ENCODE data around the gene HSPA1L.
"Not testable (repeated sequence)": the region's sequence is repeated elsewhere in the genome, so short reads cannot be mapped to it uniquely, and the experiment has no call there.

The HSPA1L gene

GRCh38 chr6:31815025-31815838, at the start of gene HSPA1L, which contains the start of gene HSPA1A:
Gene HSPA1L (minus strand): TSS chr6:31815283. CDS start chr6:31811972, 3,311 bp downstream.
Gene HSPA1A (plus strand): TSS chr6:31815543. CDS start chr6:31815757, 214 bp downstream.
- no peak for FAIRE-seq

GRCh38 chr6:31864818-31865204, 49.7 kb upstream of the HSPA1L start:
- no peak for FAIRE-seq

GRCh38 chr6:31864123-31864562, 49.1 kb upstream of the HSPA1L start:
- FAIRE-seq, result not testable (repeated sequence)

- peak; percentile 92 for FAIRE-seq
These were observed 47.5 kb upstream of the HSPA1L start, which contains the start of gene NEU1 for GRCh38 chr6:31862344-31863235. Gene NEU1 (minus strand): TSS chr6:31862821. CDS start chr6:31862776, 45 bp downstream.

- FAIRE-seq, result no peak
These were observed 46.8 kb upstream of the HSPA1L start for GRCh38 chr6:31861919-31862343.

GRCh38 chr6:31861150-31861549, 46.1 kb upstream of the HSPA1L start:
- FAIRE-seq, result no peak

GRCh38 chr6:31860349-31860748, 45.3 kb upstream of the HSPA1L start:
- no peak for FAIRE-seq

GRCh38 chr6:31859923-31860322, 44.8 kb upstream of the HSPA1L start:
- FAIRE-seq, result no peak

GRCh38 chr6:31858707-31859106, 43.6 kb upstream of the HSPA1L start:
- FAIRE-seq, result no peak

GRCh38 chr6:31857774-31858173, 42.7 kb upstream of the HSPA1L start:
- not testable (repeated sequence) for FAIRE-seq

- not testable (repeated sequence) for FAIRE-seq
These were observed 37.1 kb upstream of the HSPA1L start for GRCh38 chr6:31851980-31852718.

- FAIRE-seq, result no peak
These were observed 36.4 kb upstream of the HSPA1L start for GRCh38 chr6:31851485-31851832.

GRCh38 chr6:31850765-31851484, 35.8 kb upstream of the HSPA1L start:
- FAIRE-seq, result no peak

- FAIRE-seq, result no peak
These were observed 32.3 kb upstream of the HSPA1L start for GRCh38 chr6:31847276-31847978.

GRCh38 chr6:31844507-31844906, 29.4 kb upstream of the HSPA1L start:
- FAIRE-seq, result no peak

- no peak for FAIRE-seq
These were observed 27.0 kb upstream of the HSPA1L start for GRCh38 chr6:31842053-31842452.

- not testable (repeated sequence) for FAIRE-seq
These were observed 24.7 kb upstream of the HSPA1L start for GRCh38 chr6:31839779-31840126.

GRCh38 chr6:31838968-31839367, 23.9 kb upstream of the HSPA1L start:
- no peak for FAIRE-seq

GRCh38 chr6:31838114-31838553, 23.1 kb upstream of the HSPA1L start:
- not testable (repeated sequence) for FAIRE-seq

GRCh38 chr6:31837369-31838113, 22.5 kb upstream of the HSPA1L start:
- no peak for FAIRE-seq

Measured in islet of Langerhans (tissue), 1 donor.